HUDEP-2 (cell line): ENCODE measurements around the gene SHOC1.
"Not testable (repeated sequence)": the region's sequence is repeated elsewhere in the genome, so short reads cannot be mapped to it uniquely, and the experiment has no call there.

Experiments
- DNase-seq, 76 experiments: peaks; one replicate each; lab custom pipeline; 2025; ENCODE audit not compliant: unreplicated experiment in 76 of 76; lab: John Stamatoyannopoulos, UW

The SHOC1 gene

DNA sequence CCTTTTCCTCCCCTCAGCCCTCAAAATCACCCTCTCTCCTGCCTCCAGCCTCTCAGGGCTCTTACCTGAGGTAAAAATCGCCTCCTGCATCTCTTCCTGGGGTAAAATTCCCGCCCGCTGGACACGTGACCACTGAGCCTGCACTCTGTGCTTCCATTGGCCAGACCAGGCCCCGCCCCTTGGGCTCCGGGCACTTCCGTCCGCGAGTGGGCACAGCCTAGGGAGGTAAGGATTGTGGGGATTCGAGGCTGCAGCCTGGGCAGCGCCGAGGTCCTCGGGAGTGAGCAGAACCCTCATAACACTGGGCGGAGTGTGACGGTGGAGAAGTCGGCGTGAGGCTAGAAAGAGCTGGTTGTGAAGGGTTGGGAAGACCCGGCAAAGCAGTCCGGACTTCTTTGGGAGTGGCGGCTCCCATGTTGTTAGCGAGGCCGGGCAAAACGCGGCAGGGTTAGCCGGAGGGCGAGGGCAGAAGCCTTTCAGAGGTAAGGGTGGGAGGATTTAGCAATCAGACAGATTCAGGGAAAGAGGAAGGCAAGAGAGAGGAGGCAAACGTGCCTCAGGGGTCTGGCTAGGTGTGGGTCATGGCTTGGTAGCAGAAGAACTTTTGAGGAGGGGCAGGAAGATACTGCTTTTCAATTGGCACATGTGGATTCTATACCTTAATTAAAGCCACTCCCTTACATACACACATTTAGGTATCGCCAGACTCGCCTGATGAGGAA lies at the start of gene SHOC1:
Gene SHOC1 (minus strand): TSS at position 103 of the 722 bp plus-strand sequence. CDS start 3,519 bp downstream, outside the sequence.
- DNase-seq: no peak

DNA sequence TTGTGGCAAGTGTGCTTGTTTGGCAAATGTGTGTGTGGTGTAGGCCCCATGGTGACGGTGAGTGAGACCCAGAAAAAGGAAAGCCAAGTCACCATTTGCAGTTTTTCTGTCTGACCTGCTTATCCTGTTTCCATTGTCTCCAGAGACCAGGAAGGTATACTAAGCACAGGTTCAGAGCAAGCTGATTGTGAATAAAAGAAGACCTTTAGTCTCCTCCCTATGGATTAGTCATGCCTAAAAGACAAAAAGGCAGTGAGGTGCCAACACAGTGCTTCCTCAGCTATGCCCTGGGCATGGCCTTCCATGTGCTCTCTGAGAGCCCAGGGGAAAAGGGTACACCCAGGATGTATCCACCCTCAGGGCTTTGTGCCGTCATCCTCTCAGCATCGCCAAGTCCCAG lies 49.2 kb upstream of the SHOC1 start:
- no peak for DNase-seq

DNA sequence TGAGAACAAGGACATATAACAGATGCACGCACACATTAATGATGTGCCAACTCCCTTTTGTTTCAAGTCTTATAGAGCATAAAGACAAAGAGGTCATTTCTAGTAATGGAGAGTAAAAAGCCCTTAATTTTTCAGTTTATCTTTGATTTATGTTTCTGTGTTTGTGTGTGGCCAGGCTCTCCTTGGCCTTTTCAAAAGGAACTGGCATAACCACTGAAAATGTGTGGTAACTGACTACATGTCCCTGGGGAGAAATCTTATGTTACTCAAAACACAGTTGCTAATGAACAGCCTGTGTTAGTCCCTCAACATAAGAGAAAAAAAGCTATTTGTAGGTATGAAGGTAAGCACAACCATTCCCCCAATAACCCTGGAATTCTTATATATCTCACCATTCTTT lies 47.6 kb upstream of the SHOC1 start:
- DNase-seq: no peak

GRCh38 chr9:111840442-111840841 lies 45.7 kb upstream of the SHOC1 start:
- no peak for DNase-seq

GRCh38 chr9:111839987-111840386 lies 45.2 kb upstream of the SHOC1 start:
- no peak for DNase-seq

GRCh38 chr9:111839387-111839786 lies 44.6 kb upstream of the SHOC1 start:
- DNase-seq: no peak

DNA sequence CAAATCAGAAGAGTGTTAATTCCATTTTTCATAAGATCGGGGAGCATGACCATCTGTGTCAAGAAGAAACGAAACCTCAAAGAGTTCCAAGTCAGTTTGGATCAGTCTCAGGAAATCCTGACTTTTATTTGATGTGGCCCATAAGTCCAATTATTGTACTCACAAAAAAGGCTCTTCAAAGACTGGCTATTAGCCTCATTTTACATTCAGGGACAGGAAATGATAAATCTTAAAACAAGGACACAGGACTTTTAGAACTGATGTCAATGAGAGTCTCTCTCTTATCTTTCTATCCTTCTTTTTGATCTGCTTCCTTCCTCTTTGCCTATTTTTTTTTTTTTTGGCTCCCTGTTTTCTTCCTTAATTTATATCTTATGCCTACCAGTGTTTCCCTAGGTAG lies 43.7 kb upstream of the SHOC1 start:
- no peak for DNase-seq

DNA sequence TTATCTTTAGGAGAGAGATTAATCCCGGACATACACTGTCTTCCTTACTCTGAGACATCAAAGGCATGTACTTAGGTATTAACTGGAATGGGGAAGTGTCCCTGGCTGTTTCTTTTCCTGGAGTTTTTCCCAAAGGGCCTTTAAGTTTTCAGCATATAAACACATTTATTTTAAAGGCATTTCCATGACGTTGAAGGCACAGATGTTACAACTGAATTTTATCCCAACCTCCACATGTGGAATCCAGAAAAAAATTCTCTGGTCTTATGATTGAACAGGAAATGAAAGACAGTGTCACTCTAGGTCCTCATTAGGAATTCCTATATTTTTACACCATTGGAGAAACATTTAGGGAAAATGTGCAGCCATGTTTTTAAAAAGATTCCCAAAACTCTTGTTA lies 41.6 kb upstream of the SHOC1 start:
- DNase-seq: no peak

DNA sequence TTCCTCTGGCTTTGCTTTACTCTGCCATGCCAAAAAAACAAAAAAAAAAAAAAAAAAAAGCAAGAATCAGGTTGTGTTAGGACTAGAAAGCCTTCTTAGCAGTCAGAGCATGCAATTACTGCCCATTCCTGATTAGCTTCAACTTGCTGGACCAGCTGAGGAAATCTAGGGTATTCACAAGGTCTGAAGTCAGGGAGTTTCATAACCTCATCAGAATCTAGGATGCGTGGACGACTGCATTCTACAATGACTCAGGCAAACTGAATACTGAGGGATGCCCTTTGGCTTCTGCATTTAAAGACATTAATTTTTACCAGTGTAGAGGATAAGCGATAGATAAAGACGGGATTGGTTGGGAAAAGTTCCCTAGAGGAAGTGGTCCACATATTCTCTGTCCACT lies 39.2 kb upstream of the SHOC1 start:
- no peak for DNase-seq

DNA sequence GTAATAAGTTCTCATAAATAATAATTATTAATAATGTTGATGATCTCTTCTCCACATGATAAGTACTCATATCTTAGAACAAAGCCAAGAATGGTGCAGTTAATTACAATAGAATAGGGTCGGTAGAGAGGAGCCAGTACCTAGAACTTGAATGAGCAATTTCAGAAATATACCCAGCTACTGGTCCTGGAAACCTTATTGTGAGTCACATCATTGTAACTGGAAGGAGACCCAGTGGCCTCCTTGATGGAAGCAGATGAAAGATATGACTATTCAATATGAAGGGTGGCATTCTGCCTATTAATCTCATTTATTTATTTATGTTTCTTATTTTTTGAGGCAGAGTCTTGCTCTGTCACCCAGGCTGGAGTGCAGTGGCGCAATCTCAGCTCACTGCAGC lies 37.7 kb upstream of the SHOC1 start:
- no peak for DNase-seq

GRCh38 chr9:111831371-111832108 lies 36.8 kb upstream of the SHOC1 start:
- DNase-seq: no peak

GRCh38 chr9:111828193-111828592 lies 33.5 kb upstream of the SHOC1 start:
- peak in 5 of 76 experiments; percentile 2 to 28 (median 6) for DNase-seq

DNA sequence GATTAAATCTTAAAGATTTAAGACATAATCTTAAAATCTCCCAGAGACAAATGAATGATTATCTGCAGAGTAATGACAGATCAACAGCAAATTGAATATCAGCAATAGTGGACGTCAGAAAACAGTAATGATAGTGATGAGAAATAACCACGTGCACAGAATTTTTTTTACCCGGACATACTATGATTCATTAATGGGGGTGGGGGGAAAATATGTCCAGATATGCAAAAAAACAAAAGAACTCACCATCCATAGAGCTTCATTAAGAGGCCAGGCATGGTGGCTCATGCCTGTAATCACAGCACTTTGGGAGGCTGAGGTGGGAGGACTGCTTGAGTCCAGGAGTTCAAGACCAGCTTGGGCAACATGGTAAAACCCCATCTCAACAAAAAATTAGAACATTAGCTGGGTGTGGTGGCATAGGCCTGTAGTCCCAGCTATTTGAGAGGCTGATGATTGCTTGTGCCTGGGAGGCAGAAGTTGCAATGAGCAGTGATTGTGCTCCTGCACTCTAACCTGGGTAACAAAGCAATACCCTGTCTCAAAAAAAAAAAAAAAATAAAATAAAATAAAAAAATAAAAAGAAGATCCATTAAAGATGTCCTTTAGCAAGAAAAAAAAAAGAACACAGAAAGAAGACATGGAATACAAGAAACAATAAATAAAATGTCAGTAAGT lies 30.9 kb upstream of the SHOC1 start:
- no peak for DNase-seq

DNA sequence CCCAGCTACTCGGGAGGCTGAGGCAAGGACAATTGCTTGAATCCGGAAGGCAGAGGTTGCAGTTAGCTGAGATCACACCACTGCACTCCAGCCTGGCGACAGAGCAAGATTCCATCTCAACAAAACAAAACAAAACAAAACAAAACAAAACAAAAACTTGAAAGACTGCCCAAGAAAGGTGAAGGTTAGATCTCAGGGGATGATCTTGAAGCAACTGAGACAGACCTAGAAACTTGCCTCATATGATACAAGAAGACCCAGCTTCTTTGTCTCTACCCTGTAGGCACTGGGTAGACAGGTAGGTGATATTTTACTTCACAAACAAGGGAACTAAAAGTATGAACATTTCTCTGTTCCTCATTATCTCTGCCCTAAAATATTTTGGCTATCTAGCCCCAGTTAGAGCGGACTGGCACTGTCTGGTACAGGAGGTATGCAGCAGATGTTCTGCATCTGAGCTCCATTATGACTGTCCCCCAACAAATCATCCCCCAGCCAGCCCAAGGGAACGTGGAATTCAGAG lies 26.3 kb upstream of the SHOC1 start:
- no peak for DNase-seq

GRCh38 chr9:111819360-111819759 lies 24.6 kb upstream of the SHOC1 start:
- DNase-seq: no peak

- DNase-seq: no peak
Observed at GRCh38 chr9:111815285-111816070, 20.7 kb upstream of the SHOC1 start.

- DNase-seq: no peak
Observed at GRCh38 chr9:111812337-111812736, 17.6 kb upstream of the SHOC1 start.

DNA sequence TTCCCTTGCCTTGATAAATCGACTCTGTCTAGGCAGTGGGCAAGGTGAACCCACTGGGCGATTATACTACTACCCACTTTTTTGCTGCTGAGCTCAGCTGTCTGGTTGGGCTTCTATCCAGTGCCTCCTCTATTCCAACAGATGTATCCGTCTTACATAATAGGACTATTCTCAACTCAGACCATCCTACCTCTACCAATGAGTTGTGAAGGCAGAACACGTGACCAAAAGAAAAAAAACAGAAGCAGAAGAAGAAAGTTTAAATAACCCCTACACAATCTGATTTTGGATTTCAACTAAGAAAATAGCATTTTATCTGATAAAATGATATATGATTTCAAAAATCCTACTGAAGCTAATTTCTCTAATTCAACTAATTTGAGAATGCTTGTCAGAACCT lies 16.2 kb upstream of the SHOC1 start:
- no peak for DNase-seq

DNA sequence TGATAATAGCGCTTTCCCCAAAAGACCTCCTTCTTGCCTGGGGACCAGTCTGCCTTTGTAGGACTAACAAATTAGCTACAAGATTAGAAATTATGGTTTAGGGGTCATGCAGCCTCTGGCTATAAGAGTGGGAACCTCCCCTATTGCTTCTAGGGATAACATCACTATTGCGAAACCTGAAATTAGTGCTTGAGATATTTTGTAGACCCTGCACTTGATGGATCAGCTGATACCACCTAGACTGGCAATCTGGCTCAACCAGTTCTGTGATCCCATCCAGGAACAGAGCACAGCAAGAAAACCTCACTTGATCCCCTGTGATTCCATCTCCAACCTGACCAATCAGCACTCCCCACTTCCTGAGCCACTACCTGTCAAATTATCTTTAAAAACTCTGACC lies 15.7 kb upstream of the SHOC1 start:
- not testable (repeated sequence) for DNase-seq

DNA sequence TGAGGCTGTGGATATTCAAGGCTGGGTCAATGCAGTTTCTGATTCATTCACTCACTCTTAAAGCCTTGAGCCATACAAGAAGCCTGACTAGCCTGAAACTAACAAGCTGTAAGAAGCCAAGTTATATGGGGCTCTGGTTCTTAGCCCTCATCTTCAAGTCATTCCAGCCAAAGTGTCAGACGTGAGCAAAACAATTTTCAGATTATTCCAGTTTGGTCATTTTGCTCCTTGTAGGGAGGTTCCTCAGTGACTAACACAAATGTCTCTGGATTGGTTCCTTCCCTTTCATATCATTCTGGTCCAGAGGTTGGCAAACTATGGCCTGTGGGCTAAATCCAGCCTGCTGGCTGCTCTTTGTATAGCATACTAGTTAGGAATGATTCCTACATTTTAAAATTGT lies 12.5 kb upstream of the SHOC1 start:
- DNase-seq: no peak

DNA sequence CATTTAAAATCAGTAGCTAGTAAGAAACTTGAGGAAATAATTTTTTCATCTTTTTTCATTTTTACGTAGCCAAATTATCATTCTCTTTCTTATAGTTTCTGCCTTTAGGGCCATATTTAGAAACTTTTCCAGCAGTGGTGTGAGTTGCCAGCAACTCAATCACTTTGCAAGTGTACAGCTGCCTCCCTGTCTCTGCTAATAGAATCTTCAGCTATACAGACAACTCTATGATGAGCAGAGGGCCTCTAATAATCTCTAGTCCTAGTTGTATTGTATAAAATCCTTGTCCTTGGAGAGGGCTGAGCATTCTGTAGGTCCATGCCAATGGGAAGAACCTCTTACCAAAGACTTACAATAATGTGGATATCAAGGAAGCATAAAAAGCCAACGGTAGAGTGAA lies 11.5 kb upstream of the SHOC1 start:
- no peak for DNase-seq
